Subcutaneous preadipocyte (primary cell): Measurements from ENCODE around the gene ZNF581. TPM values are rescaled to one million over a fixed set of nuclear protein-coding genes. Genes with fewer than 3 reads are reported as not detected.

Experiments
- total RNA-seq: library from RNA; depleted of rRNA; stranded (reverse); fragments of >200 nt; gene quantifications from 2 replicates; pipeline ENCODE4 v1.2.3, GENCODE V29; 2012

ZNF581 gene
- total RNA-seq: 20.3 and 31.6 TPM in 2 replicates

GRCh38 chr19:55643003-55643886, at the start of gene ZNF581:
Gene ZNF581, plus strand, starts transcription at chr19:55643649. Its CDS starts 923 bp downstream, at chr19:55644572.

GRCh38 chr19:55599468-55599841, 44.0 kb upstream of the ZNF581 start, which contains the start of gene FIZ1:
Gene FIZ1, minus strand, starts transcription at chr19:55599517. Its CDS starts 1,652 bp downstream, at chr19:55597865.

DNA sequence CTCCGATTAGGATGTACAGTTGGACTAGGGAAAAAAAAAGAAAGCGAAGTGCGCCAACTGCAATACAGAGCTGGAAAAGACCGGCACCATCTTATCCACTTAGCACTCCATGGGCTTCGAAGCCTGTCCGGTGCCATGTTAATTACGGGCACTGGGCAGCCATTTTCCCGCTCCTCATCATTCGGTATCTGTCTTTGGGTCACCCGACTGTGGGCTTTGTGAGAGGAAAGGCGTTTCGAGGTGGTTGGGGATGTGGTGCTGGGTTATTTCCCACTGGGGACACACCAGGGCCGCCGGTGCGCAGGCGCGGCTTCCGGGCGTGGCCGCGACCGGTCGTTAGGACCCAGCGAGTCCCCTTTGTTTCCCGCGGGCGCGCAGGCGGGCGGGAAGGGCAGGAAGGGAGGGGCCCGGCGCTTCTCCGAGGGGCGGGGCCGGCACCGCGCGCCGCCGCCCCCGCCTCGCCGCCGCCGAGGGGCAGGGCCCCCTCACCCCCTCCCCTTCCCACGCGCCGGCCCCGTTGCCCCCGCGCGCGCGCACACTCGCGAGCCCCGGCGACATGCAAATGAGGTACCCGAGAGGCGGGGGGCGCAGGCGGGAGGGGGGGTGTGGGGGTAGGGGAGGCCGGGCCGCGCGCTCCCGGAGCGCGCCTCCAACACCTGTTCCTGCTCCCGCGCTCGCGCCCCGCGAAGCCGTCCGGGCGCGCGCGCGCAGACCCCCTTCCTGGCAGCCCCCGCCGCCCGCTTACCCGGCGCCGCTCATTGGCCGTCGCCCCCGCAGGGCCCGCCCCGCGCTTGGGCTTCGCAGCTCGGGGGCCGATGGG, 43.4 kb upstream of the ZNF581 start, which contains the start of gene ZNF524:
TSS of gene ZNF524 (plus strand) at position 447 of the 820 bp plus-strand sequence. CDS start 1,825 bp downstream, outside the sequence.

DNA sequence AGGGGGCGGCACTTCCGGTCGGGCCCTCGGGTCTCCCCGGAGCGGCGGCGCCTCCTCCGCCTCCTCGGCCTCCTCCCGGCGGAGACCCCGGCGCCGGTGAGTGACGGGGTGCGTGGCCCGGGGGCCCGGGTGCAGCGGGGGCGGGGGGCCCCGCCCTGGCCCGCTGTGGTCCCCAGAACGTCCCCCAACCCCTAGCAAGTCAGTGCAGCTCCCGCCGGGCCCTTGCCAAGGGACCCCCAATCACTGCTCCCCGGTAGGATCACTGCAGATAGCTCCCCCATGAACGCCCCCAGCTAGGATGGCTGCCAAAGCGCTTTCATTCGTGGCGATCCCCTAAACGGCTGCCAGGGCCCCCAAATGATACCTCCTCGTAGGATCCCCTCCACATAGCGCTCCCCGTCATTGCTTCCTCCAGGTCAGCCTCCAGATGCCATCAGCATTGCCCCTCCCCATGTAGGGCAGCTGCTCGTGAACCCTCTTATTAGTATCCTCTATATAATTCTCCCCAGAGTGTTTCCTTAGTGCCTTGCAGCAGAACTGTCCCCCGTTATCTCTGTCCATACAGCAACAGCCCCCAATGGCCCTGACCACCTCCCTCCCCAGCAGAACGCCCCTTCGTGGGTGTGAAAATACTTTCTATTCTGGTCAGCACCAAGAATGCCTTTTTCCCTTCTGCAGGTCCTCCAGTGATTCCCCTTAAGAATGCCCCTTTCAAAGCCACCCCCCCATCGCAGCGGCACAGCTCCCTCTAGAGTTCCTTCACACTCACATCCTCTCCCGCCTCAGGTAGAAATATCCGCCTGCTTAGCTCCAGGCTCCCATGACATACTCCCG, 37.6 kb upstream of the ZNF581 start, which contains the start of gene ZNF865:
TSS of gene ZNF865 (plus strand) at position 11 of the 834 bp plus-strand sequence. CDS start 7,972 bp downstream, outside the sequence.

GRCh38 chr19:55624109-55625003, 19.1 kb upstream of the ZNF581 start, which contains the start of gene ZNF784:
Gene ZNF784, minus strand, starts transcription at chr19:55624566. Its CDS starts 5 bp downstream, at chr19:55624561.

GRCh38 chr19:55640577-55641425, 2.6 kb upstream of the ZNF581 start, which contains the start of gene ZNF580:
Gene ZNF580, plus strand, starts transcription at chr19:55641002. Its CDS starts 1,507 bp downstream, at chr19:55642509.

DNA sequence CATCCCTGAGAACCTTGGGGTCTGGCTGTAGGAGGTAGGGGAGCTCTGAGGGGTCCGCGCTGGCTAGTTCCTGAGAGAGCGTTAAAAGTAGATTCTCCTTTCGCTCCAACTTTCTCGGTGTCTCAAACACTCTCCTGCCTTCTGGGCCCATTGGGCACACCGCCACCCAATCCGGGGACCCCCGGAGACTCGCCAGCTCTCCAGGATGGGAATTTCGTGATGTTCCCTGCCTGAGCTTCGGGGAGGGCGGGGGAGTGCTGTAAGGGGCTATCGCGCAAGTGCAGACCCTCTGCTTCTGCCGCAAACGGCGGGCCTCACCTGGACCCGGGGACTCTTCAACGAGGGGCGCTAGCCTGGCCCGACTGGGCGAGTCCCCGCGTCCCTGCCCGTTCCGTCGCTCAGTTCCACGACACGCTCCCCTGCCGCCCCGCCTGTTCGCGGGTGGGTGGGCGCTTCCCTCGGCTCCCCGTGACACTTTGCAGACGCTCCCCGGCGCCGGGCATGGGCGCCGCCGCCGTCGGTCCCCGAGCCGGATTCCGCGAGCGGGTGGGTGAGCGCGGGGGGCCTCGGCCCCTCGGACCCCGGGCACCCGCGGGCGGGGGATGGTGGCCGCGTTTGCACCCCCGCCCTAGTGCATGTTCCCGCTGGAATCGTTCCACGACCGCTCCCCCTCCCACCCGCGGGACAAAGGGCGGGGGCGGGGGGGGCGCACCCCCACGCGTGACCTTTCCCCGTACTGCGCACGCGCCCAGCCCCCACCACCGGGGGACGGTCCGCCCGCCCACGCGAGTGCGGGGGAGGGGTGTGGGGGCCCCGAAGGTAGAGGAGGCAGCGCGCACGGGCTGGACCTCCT, 4.5 kb downstream of the ZNF581 start, which contains the start of gene CCDC106:
TSS of gene CCDC106 (plus strand) at position 481 of the 853 bp plus-strand sequence. CDS start 835 bp downstream, outside the sequence.

DNA sequence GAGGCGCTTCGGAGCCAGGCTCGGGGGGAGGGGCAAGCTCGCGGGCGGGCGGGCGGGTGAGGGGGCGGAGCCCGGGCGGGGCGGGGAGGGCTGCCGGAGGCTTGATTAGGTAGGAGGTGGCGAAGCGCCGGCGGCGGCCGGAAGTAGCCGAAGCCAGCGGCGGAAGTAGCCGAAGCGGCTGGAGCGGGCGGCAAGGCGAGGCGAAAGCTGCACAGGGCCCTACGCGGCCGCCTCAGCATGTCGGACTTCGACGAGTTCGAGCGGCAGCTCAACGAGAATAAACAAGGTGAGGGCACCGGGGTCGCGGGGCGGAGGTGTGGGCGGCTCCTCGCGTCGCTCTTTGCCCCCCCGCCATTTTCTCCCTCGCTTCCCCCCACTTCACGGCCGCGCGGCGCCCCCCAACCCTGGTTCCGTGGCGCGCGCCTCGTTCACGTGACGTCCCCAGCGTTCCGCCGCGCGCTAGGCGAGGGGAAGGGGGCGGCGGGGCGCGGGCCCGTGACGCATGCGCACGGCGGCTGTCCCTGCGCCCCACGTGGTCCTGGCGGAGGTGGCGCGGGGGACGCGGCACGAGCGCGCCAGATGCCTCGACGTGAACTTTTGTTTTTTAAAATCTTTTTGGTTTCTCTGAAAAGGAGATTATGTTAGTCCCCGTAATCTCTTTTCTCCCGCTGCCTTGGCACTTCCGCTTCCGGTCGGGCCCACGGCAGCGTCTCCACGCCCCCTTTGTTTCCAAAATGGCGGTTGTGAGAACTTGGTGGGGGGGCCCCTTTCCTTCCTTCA, 11.6 kb downstream of the ZNF581 start, which contains the start of gene U2AF2:
TSS of gene U2AF2 (plus strand) at position 168 of the 780 bp plus-strand sequence. CDS start at position 238, 70 bp downstream.

DNA sequence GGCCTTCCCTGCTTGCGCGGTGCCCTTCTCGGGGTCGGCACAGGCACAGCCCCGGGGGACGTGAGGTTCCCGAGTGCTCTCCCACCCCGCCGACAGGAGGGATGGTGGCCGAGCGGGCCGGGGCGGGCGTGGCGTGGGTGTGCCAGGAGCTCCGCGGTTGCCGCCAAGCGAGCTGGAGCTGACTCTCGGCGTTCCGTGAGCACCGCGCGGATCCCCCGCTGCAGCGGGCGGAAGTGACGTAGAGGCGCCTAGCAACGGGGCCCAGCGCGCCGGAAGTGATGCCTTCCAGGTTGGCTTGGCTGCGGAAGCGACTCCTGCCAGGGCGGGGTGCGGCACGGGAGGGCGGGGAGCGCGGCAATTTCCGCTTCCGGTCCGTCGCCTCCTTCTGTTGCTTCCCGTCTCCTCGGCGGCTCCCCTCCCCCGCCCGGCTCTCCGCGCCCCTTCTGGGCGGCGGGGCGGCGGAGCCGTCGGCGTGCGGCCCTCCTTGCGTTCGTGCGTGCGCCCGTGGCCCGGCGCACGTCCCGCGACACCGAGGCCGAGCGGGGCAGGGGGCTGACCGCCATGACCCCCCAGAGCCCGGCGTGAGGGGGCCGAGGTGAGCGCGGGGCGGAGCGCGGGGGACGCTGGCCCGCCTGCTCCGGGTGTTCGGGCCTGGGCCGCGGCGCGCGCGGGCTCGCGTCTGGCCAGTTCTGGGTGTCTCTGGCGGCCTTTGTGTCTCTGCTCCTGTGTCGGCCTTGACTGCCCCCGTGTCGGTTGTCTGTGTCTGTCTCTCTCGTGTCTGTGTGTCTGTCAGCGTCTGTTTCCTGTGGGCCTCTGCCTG, 31.6 kb downstream of the ZNF581 start, which contains the start of gene EPN1:
TSS of gene EPN1 (plus strand) at position 386 of the 820 bp plus-strand sequence. CDS start 3,402 bp downstream, outside the sequence.

Other genes starting within 250 kb of the ZNF581 start
- 72.0 and 185 TPM in 2 replicates for gene UBE2S, start 235.9 kb upstream of the ZNF581 start, total RNA-seq
- gene SHISA7, start 200.3 kb upstream of the ZNF581 start, total RNA-seq: not detected in 2 replicates
- gene ISOC2, start 182.0 kb upstream of the ZNF581 start, total RNA-seq: 83.0 and 83.9 TPM in 2 replicates
- not detected in 2 replicates for gene C19orf85, start 178.9 kb upstream of the ZNF581 start, total RNA-seq
- gene ZNF628, start 167.0 kb upstream of the ZNF581 start, total RNA-seq: 2.6 and 2.7 TPM in 2 replicates
- 9.9 and 10.0 TPM in 2 replicates for gene NAT14, start 158.5 kb upstream of the ZNF581 start, total RNA-seq
- gene SSC5D, start 155.2 kb upstream of the ZNF581 start, total RNA-seq: 9.2 and 14.7 TPM in 2 replicates
- not detected in 2 replicates for gene SBK2, start 106.5 kb upstream of the ZNF581 start, total RNA-seq
- 0.37 TPM in 1 of 2 replicates, not detected in the other for gene SBK3, start 98.1 kb upstream of the ZNF581 start, total RNA-seq
- gene ZNF579, start 62.8 kb upstream of the ZNF581 start, total RNA-seq: 4.3 and 4.4 TPM in 2 replicates
- gene FIZ1, start 44.1 kb upstream of the ZNF581 start, total RNA-seq: 4.0 and 4.3 TPM in 2 replicates
- gene ZNF524, start 43.4 kb upstream of the ZNF581 start, total RNA-seq: 11.9 and 12.5 TPM in 2 replicates
- gene ZNF865, start 38.0 kb upstream of the ZNF581 start, total RNA-seq: 1.1 and 1.6 TPM in 2 replicates
- gene ZNF784, start 19.1 kb upstream of the ZNF581 start, total RNA-seq: 3.1 and 3.7 TPM in 2 replicates
- 3.7 and 5.9 TPM in 2 replicates for gene ZNF580, start 2.6 kb upstream of the ZNF581 start, total RNA-seq
- gene CCDC106, start 4.6 kb downstream of the ZNF581 start, total RNA-seq: 3.3 and 5.9 TPM in 2 replicates
- gene U2AF2, start 11.4 kb downstream of the ZNF581 start, total RNA-seq: 88.9 and 115 TPM in 2 replicates
- 25.8 and 29.8 TPM in 2 replicates for gene EPN1, start 31.6 kb downstream of the ZNF581 start, total RNA-seq
- gene NLRP9, start 94.8 kb downstream of the ZNF581 start, total RNA-seq: not detected in 2 replicates
- not detected in 2 replicates for gene RFPL4A, start 115.4 kb downstream of the ZNF581 start, total RNA-seq
- not detected in 2 replicates for gene RFPL4AL1, start 125.5 kb downstream of the ZNF581 start, total RNA-seq
- gene NLRP11, start 188.3 kb downstream of the ZNF581 start, total RNA-seq: not detected in 2 replicates
- not detected in 2 replicates for gene NLRP4, start 192.9 kb downstream of the ZNF581 start, total RNA-seq